Neural progenitor cell (in vitro differentiated cells): Measurements from ENCODE around the gene INPP4A. TPM values are rescaled to one million over a fixed set of nuclear protein-coding genes. Genes with fewer than 3 reads are reported as not detected.
A peak's percentile ranks its signal among the peaks of the same experiment; 100 is the strongest.

Source experiments
- DNase-seq: peaks from one replicate; pipeline ENCODE4 v3.0.0-alpha.2; 2016; ENCODE audit warnings: low spot score
- H2AFZ ChIP-seq: fragments of 200-600 bp; sonication (generic); replicated peaks from 2 replicates; pipeline ENCODE4 v1.6.1; 2016; ENCODE audit warnings: antibody characterized with exemption
- H3F3A ChIP-seq: fragments of 200-600 bp; sonication (generic); 2 replicates; pipeline ENCODE4 v1.6.1; 2016; ENCODE audit warnings: antibody characterized with exemption, low read depth
- H3K27ac ChIP-seq: fragments of 200-600 bp; sonication (generic); 2 replicates; pipeline ENCODE4 v1.5.1; 2016; ENCODE audit warnings: mild to moderate bottlenecking
- H3K27me3 ChIP-seq: fragments of 200-600 bp; sonication (generic); 2 replicates; pipeline ENCODE4 v1.6.1; 2016; ENCODE audit warnings: mild to moderate bottlenecking, moderate library complexity
- H3K36me3 ChIP-seq: fragments of 200-600 bp; sonication (generic); 2 replicates; pipeline ENCODE4 v1.5.1; 2016
- H3K4me1 ChIP-seq: fragments of 200-600 bp; sonication (generic); 2 replicates; pipeline ENCODE4 v1.6.1; 2016; ENCODE audit warnings: mixed run types
- H3K4me2 ChIP-seq: fragments of 200-600 bp; sonication (generic); 2 replicates; pipeline ENCODE4 v1.6.1; 2016
- H3K4me3 ChIP-seq: fragments of 200-600 bp; sonication (generic); 2 replicates; pipeline ENCODE4 v1.5.1; 2016
- H3K79me2 ChIP-seq: fragments of 200-600 bp; sonication (generic); 2 replicates; pipeline ENCODE4 v1.6.1; 2016; ENCODE audit warnings: low read depth
- H3K9ac ChIP-seq: fragments of 200-600 bp; sonication (generic); 2 replicates; pipeline ENCODE4 v1.6.1; 2016
- H3K9me3 ChIP-seq: fragments of 200-600 bp; sonication (generic); 2 replicates; pipeline ENCODE4 v1.5.1; 2016; ENCODE audit warnings: low read depth
- H4K20me1 ChIP-seq: fragments of 200-600 bp; sonication (generic); 2 replicates; pipeline ENCODE4 v1.6.1; 2016; ENCODE audit warnings: low read depth
- H3K27ac Mint-ChIP-seq: 3 replicates; pipeline ENCODE4 v1.8.0; 2021; ENCODE audit warnings: mixed read lengths
- H3K27me3 Mint-ChIP-seq: 2 replicates; pipeline ENCODE4 v1.8.0; 2022; ENCODE audit warnings: low read depth, mild to moderate bottlenecking, inconsistent platforms, moderate library complexity, mixed read lengths; ENCODE audit not compliant: insufficient read depth
- H3K36me3 Mint-ChIP-seq: 3 replicates; pipeline ENCODE4 v1.8.0; 2021; ENCODE audit warnings: mixed read lengths
- H3K4me1 Mint-ChIP-seq: 3 replicates; pipeline ENCODE4 v1.8.0; 2021; ENCODE audit warnings: mixed read lengths
- H3K4me3 Mint-ChIP-seq: 3 replicates; pipeline ENCODE4 v1.8.0; 2021; ENCODE audit warnings: mild to moderate bottlenecking, moderate library complexity, mixed read lengths
- H3K9me3 Mint-ChIP-seq: 3 replicates; pipeline ENCODE4 v1.8.0; 2020; ENCODE audit warnings: mixed read lengths
- EZH2 ChIP-seq: fragments of 200-600 bp; sonication (generic); IDR thresholded peaks from 2 replicates; pipeline ENCODE4 v1.6.1; 2017; ENCODE audit warnings: antibody characterized with exemption, mild to moderate bottlenecking, moderate library complexity
- EZH2phosphoT487 ChIP-seq: fragments of 200-600 bp; sonication (generic); IDR thresholded peaks from 2 replicates; pipeline ENCODE4 v1.6.1; 2017; ENCODE audit warnings: antibody characterized with exemption
- total RNA-seq: library from RNA; depleted of rRNA; stranded (reverse); fragments of >200 nt; gene quantifications from 2 replicates; pipeline ENCODE4 v1.2.3, GENCODE V29; 2015; ENCODE audit warnings: low replicate concordance
- TF ChIP-seq, protein P1 (sequence below): fragments of 200-600 bp; sonication (generic); IDR thresholded peaks from 2 replicates; pipeline ENCODE4 v1.5.1; 2017; ENCODE audit warnings: antibody characterized with exemption, mild to moderate bottlenecking

The INPP4A gene
- total RNA-seq, 1 donor from 2014 or later: 35.1 TPM

DNA sequence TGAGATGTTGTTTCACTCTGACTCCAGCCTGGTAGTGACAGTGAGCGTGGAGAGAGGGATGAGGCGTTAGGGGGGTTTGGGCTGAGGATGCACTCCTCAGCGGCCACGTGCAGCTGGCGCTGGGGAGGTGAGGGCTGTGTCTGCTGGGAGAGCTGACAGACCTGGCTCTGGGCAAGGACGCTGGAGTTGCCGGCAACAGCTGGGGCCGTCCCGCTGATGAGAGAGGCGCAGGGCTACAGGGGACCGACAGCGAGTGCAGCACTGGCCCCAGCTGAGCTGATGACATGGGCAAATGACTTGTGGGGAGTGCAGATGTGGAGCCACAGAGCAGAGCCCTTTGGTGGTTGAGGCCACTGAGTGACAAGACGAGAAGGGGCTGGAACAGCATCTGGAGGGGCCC lies 125.3 kb downstream of the INPP4A start:
- H3K36me3 ChIP-seq: no peaks in the 10 kb centered on the region
- no peak for TF ChIP-seq EZH2phosphoT487
- no peak for TF ChIP-seq EZH2
- TF ChIP-seq, protein P1, sequence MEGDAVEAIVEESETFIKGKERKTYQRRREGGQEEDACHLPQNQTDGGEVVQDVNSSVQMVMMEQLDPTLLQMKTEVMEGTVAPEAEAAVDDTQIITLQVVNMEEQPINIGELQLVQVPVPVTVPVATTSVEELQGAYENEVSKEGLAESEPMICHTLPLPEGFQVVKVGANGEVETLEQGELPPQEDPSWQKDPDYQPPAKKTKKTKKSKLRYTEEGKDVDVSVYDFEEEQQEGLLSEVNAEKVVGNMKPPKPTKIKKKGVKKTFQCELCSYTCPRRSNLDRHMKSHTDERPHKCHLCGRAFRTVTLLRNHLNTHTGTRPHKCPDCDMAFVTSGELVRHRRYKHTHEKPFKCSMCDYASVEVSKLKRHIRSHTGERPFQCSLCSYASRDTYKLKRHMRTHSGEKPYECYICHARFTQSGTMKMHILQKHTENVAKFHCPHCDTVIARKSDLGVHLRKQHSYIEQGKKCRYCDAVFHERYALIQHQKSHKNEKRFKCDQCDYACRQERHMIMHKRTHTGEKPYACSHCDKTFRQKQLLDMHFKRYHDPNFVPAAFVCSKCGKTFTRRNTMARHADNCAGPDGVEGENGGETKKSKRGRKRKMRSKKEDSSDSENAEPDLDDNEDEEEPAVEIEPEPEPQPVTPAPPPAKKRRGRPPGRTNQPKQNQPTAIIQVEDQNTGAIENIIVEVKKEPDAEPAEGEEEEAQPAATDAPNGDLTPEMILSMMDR: no peak
- H3K27ac Mint-ChIP-seq: no peak overlapping the region

DNA sequence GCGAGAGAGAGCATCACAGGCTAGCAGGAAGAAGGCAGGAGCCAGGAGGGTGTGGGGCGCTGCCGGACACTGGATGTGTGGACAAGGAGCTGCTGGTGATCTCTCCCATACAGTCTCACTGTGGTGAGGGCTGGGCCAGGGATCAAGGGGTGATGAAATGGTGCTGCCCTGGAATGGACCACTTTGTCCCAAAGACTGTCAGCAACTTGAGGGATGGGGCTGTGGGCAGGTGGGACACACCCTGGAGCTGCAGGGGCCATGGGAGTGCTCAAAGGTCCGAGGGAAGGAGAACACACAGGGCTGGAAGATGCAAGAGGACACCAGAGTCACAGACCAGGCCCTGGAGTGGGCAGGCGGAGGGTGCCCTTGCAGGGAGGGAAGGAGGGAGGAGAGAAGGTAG lies 125.7 kb downstream of the INPP4A start:
- Mint-ChIP-seq H3K27ac (peak overlapping the region; percentile 46), H3K27me3 (peaks cover 5% of the 10 kb centered on the region), H3K36me3 (peaks cover 16% of the 10 kb centered on the region), H3K4me1 (no peaks in the 10 kb centered on the region), H3K4me3 (no peak overlapping the region), H3K9me3 (no peaks in the 10 kb centered on the region)
- H3K9me3 ChIP-seq: no peaks in the 10 kb centered on the region
- H2AFZ ChIP-seq: no peak overlapping the region
- H3K27ac ChIP-seq: no peak overlapping the region
- H3K36me3 ChIP-seq: no peaks in the 10 kb centered on the region
- H3F3A ChIP-seq: no peaks in the 10 kb centered on the region
- TF ChIP-seq EZH2phosphoT487: no peak
- TF ChIP-seq, protein P1: no peak
- no peak for TF ChIP-seq EZH2
- H3K4me2 ChIP-seq: no peak overlapping the region
- no peak overlapping the region for H3K9ac ChIP-seq
- no peaks in the 10 kb centered on the region for H4K20me1 ChIP-seq
- no peak overlapping the region for H3K4me3 ChIP-seq
- H3K27me3 ChIP-seq: no peaks in the 10 kb centered on the region
- H3K4me1 ChIP-seq: no peaks in the 10 kb centered on the region
- H3K79me2 ChIP-seq: no peaks in the 10 kb centered on the region
- no peak for DNase-seq

More for the DNA sequence above, 125.3 kb downstream of the INPP4A start:
- Histone ChIP-seq H2AFZ (no peak overlapping the region), H4K20me1 (no peaks in the 10 kb centered on the region), H3F3A (no peaks in the 10 kb centered on the region), H3K27me3 (no peaks in the 10 kb centered on the region), H3K4me1 (no peaks in the 10 kb centered on the region), H3K9me3 (no peaks in the 10 kb centered on the region), H3K4me2 (no peak overlapping the region), H3K79me2 (no peaks in the 10 kb centered on the region), H3K27ac (no peak overlapping the region), H3K4me3 (no peak overlapping the region), H3K9ac (no peak overlapping the region)
- no peaks in the 10 kb centered on the region for H3K9me3 Mint-ChIP-seq
- peaks cover 16% of the 10 kb centered on the region for H3K36me3 Mint-ChIP-seq
- no peak for DNase-seq
- no peaks in the 10 kb centered on the region for H3K4me1 Mint-ChIP-seq
- H3K27me3 Mint-ChIP-seq: peaks cover 5% of the 10 kb centered on the region
- H3K4me3 Mint-ChIP-seq: no peak overlapping the region

DNA sequence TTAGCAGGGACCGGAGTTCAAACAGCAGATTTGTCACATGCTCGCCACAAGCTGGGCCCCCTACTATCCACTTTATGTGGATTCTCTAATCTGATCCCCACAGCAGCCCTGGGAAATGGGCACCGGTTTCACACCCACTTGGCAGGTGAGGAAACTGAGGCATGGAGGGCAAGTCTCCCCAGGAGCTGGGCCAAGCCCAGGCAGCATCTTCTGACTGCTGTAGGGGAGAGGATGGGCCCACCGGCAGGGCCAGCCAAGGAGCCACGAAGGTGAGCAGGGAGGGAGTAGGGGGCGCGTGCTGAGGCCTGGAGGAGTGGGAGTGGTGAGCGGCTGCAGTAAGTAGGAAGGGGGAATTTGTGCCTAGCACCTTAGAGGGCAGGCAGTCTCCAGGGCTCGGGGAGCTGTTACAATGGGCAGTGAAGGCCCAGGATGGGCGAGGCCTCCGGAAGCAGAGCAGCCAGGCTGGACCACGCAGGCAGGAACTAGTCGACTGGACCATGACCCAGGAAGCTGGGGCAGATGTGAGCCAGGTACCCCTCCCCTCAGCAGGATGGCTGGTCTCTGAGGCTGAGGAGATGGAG lies 126.6 kb downstream of the INPP4A start:
- H3K4me3 Mint-ChIP-seq: no peak overlapping the region
- no peak overlapping the region for H3K4me2 ChIP-seq
- H3K9me3 ChIP-seq: no peaks in the 10 kb centered on the region
- TF ChIP-seq, protein P1: no peak
- no peak for TF ChIP-seq EZH2phosphoT487
- no peak for TF ChIP-seq EZH2
- no peaks in the 10 kb centered on the region for H3K79me2 ChIP-seq
- peaks cover 5% of the 10 kb centered on the region for H3K27me3 Mint-ChIP-seq
- H3K9ac ChIP-seq: no peak overlapping the region
- H3K4me1 Mint-ChIP-seq: no peaks in the 10 kb centered on the region
- H3K27ac Mint-ChIP-seq: no peak overlapping the region
- H3K4me3 ChIP-seq: no peak overlapping the region
- H3F3A ChIP-seq: no peaks in the 10 kb centered on the region
- DNase-seq: no peak
- no peaks in the 10 kb centered on the region for H3K9me3 Mint-ChIP-seq
- peaks cover 14% of the 10 kb centered on the region for H3K36me3 Mint-ChIP-seq
- H3K36me3 ChIP-seq: no peaks in the 10 kb centered on the region
- no peaks in the 10 kb centered on the region for H4K20me1 ChIP-seq
- H3K27ac ChIP-seq: no peak overlapping the region
- H2AFZ ChIP-seq: no peak overlapping the region
- H3K4me1 ChIP-seq: no peaks in the 10 kb centered on the region
- H3K27me3 ChIP-seq: no peaks in the 10 kb centered on the region
